ENCODE measurements around the gene NMT1. TPM values are rescaled to one million over a fixed set of nuclear protein-coding genes. Genes with fewer than 3 reads are reported as not detected.

The NMT1 gene
- polyA plus RNA-seq, 1 donor, result 37.3 TPM

- peak; percentile 96 for DNase-seq (ENCODE audit: low read depth)
Measured at GRCh38 chr17:45135192-45135977, 74.3 kb downstream of the NMT1 start, which contains the start of gene ACBD4. ACBD4 (plus strand) TSS chr17:45135687; CDS start chr17:45136145, 458 bp downstream.

- DNase-seq (ENCODE audit: low read depth), result no peak
Measured at GRCh38 chr17:45135978-45136791, 75.1 kb downstream of the NMT1 start.

GRCh38 chr17:45136846-45137560 is 75.9 kb downstream of the NMT1 start:
- no peak for DNase-seq (ENCODE audit: low read depth)

- no peak for DNase-seq (ENCODE audit: low read depth)
Measured at GRCh38 chr17:45137561-45138305, 76.6 kb downstream of the NMT1 start.

- no peak for DNase-seq (ENCODE audit: low read depth)
Measured at GRCh38 chr17:45138911-45139532, 77.9 kb downstream of the NMT1 start.

- no peak for DNase-seq (ENCODE audit: low read depth)
Measured at GRCh38 chr17:45139533-45139920, 78.4 kb downstream of the NMT1 start.

GRCh38 chr17:45143094-45143670 is 82.1 kb downstream of the NMT1 start:
- no peak for DNase-seq (ENCODE audit: low read depth)

- DNase-seq (ENCODE audit: low read depth), result no peak
Measured at GRCh38 chr17:45143767-45144198, 82.7 kb downstream of the NMT1 start.

- DNase-seq (ENCODE audit: low read depth), result no peak
Measured at GRCh38 chr17:45144199-45145034, 83.3 kb downstream of the NMT1 start.

- DNase-seq (ENCODE audit: low read depth), result no peak
Measured at GRCh38 chr17:45145035-45145389, 83.9 kb downstream of the NMT1 start.

- DNase-seq (ENCODE audit: low read depth), result no peak
Measured at GRCh38 chr17:45146166-45146565, 85.0 kb downstream of the NMT1 start.

- DNase-seq (ENCODE audit: low read depth), result no peak
Measured at GRCh38 chr17:45146592-45146889, 85.4 kb downstream of the NMT1 start.

- peak; percentile 80 for DNase-seq (ENCODE audit: low read depth)
Measured at GRCh38 chr17:45146890-45147580, 85.9 kb downstream of the NMT1 start.

GRCh38 chr17:45147581-45148182 is 86.6 kb downstream of the NMT1 start:
- peak; percentile 95 for DNase-seq (ENCODE audit: low read depth)

GRCh38 chr17:45148183-45149036 is 87.3 kb downstream of the NMT1 start, which contains the start of gene HEXIM1:
HEXIM1 (plus strand) TSS chr17:45148475; CDS start chr17:45149191, 716 bp downstream.
- peak; percentile 98 for DNase-seq (ENCODE audit: low read depth)

- DNase-seq (ENCODE audit: low read depth), result no peak
Measured at GRCh38 chr17:45149037-45149668, 88.0 kb downstream of the NMT1 start.
